ENCODE results near the gene ANKFY1.

Gene ANKFY1

GRCh38 chr17:4161192-4161966 is 102.4 kb downstream of the ANKFY1 start (continued):
- TF ChIP-seq ZBTB10 (tag by site-specific recombination; IDR thresholded peaks at IDR 0.05) = no peak
- TF ChIP-seq ZBTB49 (tag by site-specific recombination; IDR thresholded peaks at IDR 0.05; ENCODE audit: low read depth) = no peak
- TF ChIP-seq ZNF18 (tag by site-specific recombination; IDR thresholded peaks at IDR 0.05) = no peak
- no peak for TF ChIP-seq PBX3 (CRISPR knock-in tag; IDR thresholded peaks at IDR 0.05)
- no peak for TF ChIP-seq KLF10 (tag by site-specific recombination; IDR thresholded peaks at IDR 0.05)
- no peak for TF ChIP-seq IKZF3 (tag by site-specific recombination; IDR thresholded peaks at IDR 0.05)
- TF ChIP-seq ZBTB17 (tag by site-specific recombination; IDR thresholded peaks at IDR 0.05) = peak; percentile 85
- no peak for TF ChIP-seq ZNF423 (tag by site-specific recombination; IDR thresholded peaks at IDR 0.05)
- TF ChIP-seq ZNF280D (tag by site-specific recombination; IDR thresholded peaks at IDR 0.05) = no peak
- no peak for TF ChIP-seq ZNF146 (tag by site-specific recombination; IDR thresholded peaks at IDR 0.05)
- TF ChIP-seq SCRT2 (tag by site-specific recombination; IDR thresholded peaks at IDR 0.05) = peak; percentile 47
- no peak for TF ChIP-seq GLI4 (tag by site-specific recombination; IDR thresholded peaks at IDR 0.05)
- TF ChIP-seq ELK4 (IDR thresholded peaks at IDR 0.05; ENCODE audit: borderline replicate concordance, low read depth, low read length) = no peak
- TF ChIP-seq ZNF426 (tag by site-specific recombination; IDR thresholded peaks at IDR 0.05) = no peak
- TF ChIP-seq ZNF692 (tag by site-specific recombination; IDR thresholded peaks at IDR 0.05) = 0 out of 2 replicates have a peak, but pooled peaks have one; percentile 15
- no peak for TF ChIP-seq ZNF138 (tag by site-specific recombination; IDR thresholded peaks at IDR 0.05; ENCODE audit: borderline replicate concordance)
- no peak for TF ChIP-seq ZNF514 (tag by site-specific recombination; IDR thresholded peaks at IDR 0.05)
- no peak for TF ChIP-seq ZNF248 (tag by site-specific recombination; IDR thresholded peaks at IDR 0.05)
- no peak for TF ChIP-seq SCRT1 (tag by site-specific recombination; IDR thresholded peaks at IDR 0.05; ENCODE audit: borderline replicate concordance)
- no peak for TF ChIP-seq GLI2 (tag by site-specific recombination; IDR thresholded peaks at IDR 0.05; ENCODE audit: borderline replicate concordance, low read depth)
- no peak for TF ChIP-seq ZNF513 (tag by site-specific recombination; IDR thresholded peaks at IDR 0.05)

All from HEK293 (cell line).